Measurements from ENCODE around the gene SMARCD2.

GRCh38 chr17:63841350-63842172, 924 bp downstream of the SMARCD2 start:
- TF ChIP-seq POLR2A (IDR thresholded peaks at IDR 0.05; ENCODE audit: low read depth, low read length), result no peak; the same call in 1 of the 2 replicates
- TF ChIP-seq POLR2AphosphoS5 (IDR thresholded peaks at IDR 0.05; ENCODE audit: low read depth, low read length), result no peak
- TF ChIP-seq TAF1 (IDR thresholded peaks at IDR 0.05; ENCODE audit: borderline replicate concordance, low read depth, low read length), result no peak

All from GM12892 (cell line).